IMR-90 (cell line): Measurements from ENCODE around the gene ZRSR2.

Experiments used
- CEBPB ChIP-seq: IDR thresholded peaks from 2 replicates; pipeline ENCODE4 v1.6.1; 2012; ENCODE audit warnings: low read depth, low read length, improper control_type of control experiment
- CTCF ChIP-seq: conservative IDR thresholded peaks from 2 replicates; pipeline ENCODE4 v1.5.1; 2012; ENCODE audit warnings: mild to moderate bottlenecking, low read depth, low read length, improper control_type of control experiment
- FOS ChIP-seq: fragments of 150-350 bp; IDR thresholded peaks from 2 replicates; pipeline ENCODE4 v1.6.1; 2016; ENCODE audit warnings: low read depth, low read length
- MXI1 ChIP-seq: IDR thresholded peaks from 2 replicates; pipeline ENCODE4 v1.6.1; 2012; ENCODE audit warnings: low read depth, mild to moderate bottlenecking, low read length, moderate library complexity, borderline replicate concordance
- POLR2A ChIP-seq: IDR thresholded peaks from 2 replicates; pipeline ENCODE4 v1.6.1; 2012; ENCODE audit warnings: mild to moderate bottlenecking, low read depth, low read length
- RAD21 ChIP-seq: IDR thresholded peaks from 2 replicates; pipeline ENCODE4 v1.6.1; 2012; ENCODE audit warnings: low read length, improper control_type of control experiment
- RCOR1 ChIP-seq: IDR thresholded peaks from 2 replicates; pipeline ENCODE4 v1.6.1; 2012; ENCODE audit warnings: mild to moderate bottlenecking, low read length, improper control_type of control experiment; ENCODE audit not compliant: insufficient replicate concordance
- RFX5 ChIP-seq: IDR thresholded peaks from 2 replicates; pipeline ENCODE4 v1.8.0; 2012; ENCODE audit warnings: low read depth, mild to moderate bottlenecking, low read length, moderate library complexity
- USF2 ChIP-seq: fragments of 150-350 bp; IDR thresholded peaks from 2 replicates; pipeline ENCODE4 v1.6.1; 2017; ENCODE audit warnings: mild to moderate bottlenecking, antibody characterized with exemption, low read length, low read depth

- TF ChIP-seq CEBPB = no peak
- TF ChIP-seq RAD21 = no peak
- TF ChIP-seq CTCF = no peak
- no peak for TF ChIP-seq RFX5
- no peak for TF ChIP-seq POLR2A
- no peak for TF ChIP-seq USF2
- no peak for TF ChIP-seq FOS
- no peak for TF ChIP-seq MXI1
- no peak for TF ChIP-seq RCOR1
Measured at GRCh38 chrX:15751155-15751819, 39.0 kb upstream of the ZRSR2 start.
